DMS114 treated with DMSO at 0.1 percent for 48 hours (cell line): Measurements from ENCODE around the gene LGALS7B.
"Not testable (repeated sequence)": the region's sequence is repeated elsewhere in the genome, so short reads cannot be mapped to it uniquely, and the experiment has no call there.

Experiments used
- DNase-seq: peaks from one replicate; lab custom pipeline; 2025; ENCODE audit not compliant: unreplicated experiment; lab: John Stamatoyannopoulos, UW

Gene LGALS7B

GRCh38 chr19:38793671-38794070 is 4.7 kb downstream of the LGALS7B start:
- no peak for DNase-seq

- DNase-seq = no peak
Measured at GRCh38 chr19:38795549-38795948, 6.5 kb downstream of the LGALS7B start.

- DNase-seq = no peak
Measured at GRCh38 chr19:38796154-38796553, 7.2 kb downstream of the LGALS7B start.

GRCh38 chr19:38797781-38798180 is 8.8 kb downstream of the LGALS7B start:
- not testable (repeated sequence) for DNase-seq

- DNase-seq = no peak
Measured at GRCh38 chr19:38799104-38799503, 10.1 kb downstream of the LGALS7B start.

- DNase-seq = no peak
Measured at GRCh38 chr19:38800577-38801347, 11.8 kb downstream of the LGALS7B start.

- no peak for DNase-seq
Measured at GRCh38 chr19:38801359-38802095, 12.5 kb downstream of the LGALS7B start.

- no peak for DNase-seq
Measured at GRCh38 chr19:38803543-38803942, 14.5 kb downstream of the LGALS7B start.

- DNase-seq = no peak
Measured at GRCh38 chr19:38805180-38805579, 16.2 kb downstream of the LGALS7B start.

GRCh38 chr19:38806371-38806770 is 17.4 kb downstream of the LGALS7B start:
- no peak for DNase-seq

GRCh38 chr19:38807374-38808098 is 18.5 kb downstream of the LGALS7B start:
- not testable (repeated sequence) for DNase-seq

GRCh38 chr19:38808741-38809140 is 19.7 kb downstream of the LGALS7B start:
- no peak for DNase-seq

GRCh38 chr19:38809592-38810252 is 20.7 kb downstream of the LGALS7B start:
- DNase-seq = no peak

GRCh38 chr19:38812009-38812840 is 23.2 kb downstream of the LGALS7B start:
- DNase-seq = no peak

- DNase-seq = no peak
Measured at GRCh38 chr19:38812841-38813320, 23.9 kb downstream of the LGALS7B start, which contains the start of gene LGALS4. LGALS4 (minus strand) TSS chr19:38812945; CDS start chr19:38812886, 59 bp downstream.

GRCh38 chr19:38813323-38813722 is 24.3 kb downstream of the LGALS7B start:
- no peak for DNase-seq

GRCh38 chr19:38813932-38814331 is 24.9 kb downstream of the LGALS7B start:
- not testable (repeated sequence) for DNase-seq

- DNase-seq = no peak
Measured at GRCh38 chr19:38815059-38816001, 26.3 kb downstream of the LGALS7B start.
